ENCODE results near the gene ARHGAP4. TPM values are rescaled to one million over a fixed set of nuclear protein-coding genes. Genes with fewer than 3 reads are reported as not detected.

ARHGAP4 gene
- total and polyA plus RNA-seq, 11 donors, result 6.8 to 55.8 (median 12.9) TPM

DNA sequence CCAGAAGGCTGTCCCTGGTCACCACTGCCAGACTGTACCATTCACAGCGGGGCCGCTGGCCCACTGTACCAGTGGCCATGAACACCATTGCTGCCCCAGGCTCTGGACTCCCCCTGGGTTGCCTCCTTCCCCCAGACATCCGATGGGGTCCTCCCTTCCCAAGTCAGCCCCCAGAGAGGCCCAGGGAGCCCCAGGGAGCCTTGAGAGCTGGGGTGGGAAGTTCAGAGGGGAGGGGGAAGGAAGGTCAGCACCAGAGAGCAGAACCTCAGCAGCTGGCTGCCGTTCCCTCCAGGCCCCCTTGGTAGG lies 441 bp upstream of the ARHGAP4 start:
- 20 to 51% (median 37%) methylated on average over 1 to 4 of the region's 4 CpGs for WGBS, 4 donors
- peaks cover 0 to 20% (median 0%) of the 10 kb centered on the region in 9 donors for H3K27me3 ChIP-seq
- no peaks in the 10 kb centered on the region for H3K9me3 ChIP-seq
- peak overlapping the region; percentile 92 to 100 (median 96) for H3K27ac ChIP-seq
- peaks cover 0 to 71% (median 25%) of the 10 kb centered on the region in 12 donors for H3K4me1 ChIP-seq
- peaks cover 0 to 23% (median 4%) of the 10 kb centered on the region in 9 donors for H3K36me3 ChIP-seq
- ATAC-seq (no peak), DNase-seq (no peak)
- intact Hi-C loops (cut with DNase I), result loop anchor here in 4 of 10 donors (5.0 to 10.0 kb wide), 3 partner anchors 132 to 202 kb away; partner anchors contain the start of genes IDH3G (in 3 of the 4), SSR4 (in 3 of the 4), ABCD1 (in 1 of the 4) and BCAP31 (in 1 of the 4)
- TF ChIP-seq, protein P1, sequence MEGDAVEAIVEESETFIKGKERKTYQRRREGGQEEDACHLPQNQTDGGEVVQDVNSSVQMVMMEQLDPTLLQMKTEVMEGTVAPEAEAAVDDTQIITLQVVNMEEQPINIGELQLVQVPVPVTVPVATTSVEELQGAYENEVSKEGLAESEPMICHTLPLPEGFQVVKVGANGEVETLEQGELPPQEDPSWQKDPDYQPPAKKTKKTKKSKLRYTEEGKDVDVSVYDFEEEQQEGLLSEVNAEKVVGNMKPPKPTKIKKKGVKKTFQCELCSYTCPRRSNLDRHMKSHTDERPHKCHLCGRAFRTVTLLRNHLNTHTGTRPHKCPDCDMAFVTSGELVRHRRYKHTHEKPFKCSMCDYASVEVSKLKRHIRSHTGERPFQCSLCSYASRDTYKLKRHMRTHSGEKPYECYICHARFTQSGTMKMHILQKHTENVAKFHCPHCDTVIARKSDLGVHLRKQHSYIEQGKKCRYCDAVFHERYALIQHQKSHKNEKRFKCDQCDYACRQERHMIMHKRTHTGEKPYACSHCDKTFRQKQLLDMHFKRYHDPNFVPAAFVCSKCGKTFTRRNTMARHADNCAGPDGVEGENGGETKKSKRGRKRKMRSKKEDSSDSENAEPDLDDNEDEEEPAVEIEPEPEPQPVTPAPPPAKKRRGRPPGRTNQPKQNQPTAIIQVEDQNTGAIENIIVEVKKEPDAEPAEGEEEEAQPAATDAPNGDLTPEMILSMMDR (IDR thresholded peaks at IDR 0.05), result no peak
- no peak for TF ChIP-seq POLR2A (IDR thresholded peaks at IDR 0.05)
- H3K4me3 ChIP-seq, result peak overlapping the region in 10 of 12 donors; percentile 17 to 82 (median 51)

DNA sequence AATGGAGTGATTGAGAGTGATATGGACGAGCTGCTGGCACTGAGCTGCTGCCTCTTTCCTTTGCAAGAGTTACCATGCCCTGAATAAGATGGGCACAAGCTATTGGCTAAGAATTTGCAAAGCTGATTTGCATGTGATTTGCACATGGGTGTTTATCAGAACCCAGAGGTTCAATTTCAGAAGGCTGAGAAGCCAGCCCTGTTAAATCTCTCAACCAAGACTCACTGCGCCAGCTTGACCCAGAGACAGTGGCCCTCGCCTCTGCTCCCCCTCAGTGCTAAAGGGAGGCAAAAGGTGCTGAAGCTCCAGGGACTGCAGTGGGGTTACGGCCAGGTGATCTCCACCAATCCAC lies 701 bp downstream of the ARHGAP4 start:
- ATAC-seq, result no peak
- H3K27ac ChIP-seq, result peak overlapping the region; percentile 92 to 100 (median 96)
- DNase-seq, result no peak
- H3K27me3 ChIP-seq, result peaks cover 0 to 31% (median 0%) of the 10 kb centered on the region in 9 donors
- peaks cover 0 to 17% (median 0%) of the 10 kb centered on the region in 9 donors for H3K36me3 ChIP-seq
- peak overlapping the region in 10 of 12 donors; percentile 19 to 82 (median 44) for H3K4me3 ChIP-seq
- H3K9me3 ChIP-seq, result no peaks in the 10 kb centered on the region
- WGBS, 4 donors, result 88 to 94% (median 91%) methylated on average over 4 of the region's 4 CpGs
- intact Hi-C loops (cut with DNase I), result loop anchor here in 4 of 10 donors (5.0 to 10.0 kb wide), 3 partner anchors 131 to 201 kb away; partner anchors contain the start of genes IDH3G (in 3 of the 4), SSR4 (in 3 of the 4), ABCD1 (in 1 of the 4) and BCAP31 (in 1 of the 4)
- H3K4me1 ChIP-seq, result peaks cover 0 to 78% (median 29%) of the 10 kb centered on the region in 12 donors
- TF ChIP-seq, protein P1 (IDR thresholded peaks at IDR 0.05), result no peak
- no peak for TF ChIP-seq POLR2A (IDR thresholded peaks at IDR 0.05)

DNA sequence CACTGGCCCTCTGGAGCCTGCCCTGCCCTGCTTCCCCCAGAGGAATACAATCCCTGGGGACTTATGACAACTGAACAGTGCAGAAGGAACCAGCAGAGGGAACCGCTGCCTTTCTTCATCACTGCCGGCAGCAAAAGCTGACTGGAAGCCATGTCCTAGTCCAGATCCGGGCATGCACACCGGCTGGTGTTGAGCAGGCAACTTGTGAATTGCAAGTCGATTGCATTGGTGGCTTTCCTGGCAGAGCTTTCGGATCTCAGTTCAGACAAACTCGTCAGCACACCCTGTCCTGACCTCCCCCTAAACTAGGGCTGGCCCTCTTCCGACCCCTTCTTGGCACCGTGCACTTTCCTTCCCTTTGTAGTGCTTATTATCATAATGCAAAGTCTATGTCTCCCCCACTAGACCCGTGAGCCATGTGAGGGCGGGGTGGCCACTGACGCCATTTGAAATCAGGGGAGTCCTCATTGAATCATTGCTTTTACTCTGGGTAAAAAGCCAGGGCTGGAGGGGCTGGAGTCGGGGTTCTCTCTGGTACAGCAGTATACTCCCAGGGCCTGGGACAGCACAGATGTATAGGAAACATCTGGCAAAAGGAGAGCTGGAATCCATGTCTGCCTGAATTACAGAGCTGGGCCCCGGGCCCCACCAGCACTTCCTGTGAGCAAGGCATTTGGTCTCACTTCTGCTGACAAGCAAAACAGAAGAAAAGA lies 1.8 kb downstream of the ARHGAP4 start:
- peak overlapping the region in 11 of 12 donors; percentile 47 to 100 (median 96) for H3K27ac ChIP-seq
- peaks cover 0 to 41% (median 0%) of the 10 kb centered on the region in 9 donors for H3K27me3 ChIP-seq
- H3K4me1 ChIP-seq, result peaks cover 0 to 71% (median 28%) of the 10 kb centered on the region in 12 donors
- peaks cover 0 to 18% (median 0%) of the 10 kb centered on the region in 9 donors for H3K36me3 ChIP-seq
- no peak for TF ChIP-seq POLR2A (IDR thresholded peaks at IDR 0.05)
- TF ChIP-seq, protein P1 (IDR thresholded peaks at IDR 0.05), result peak in 9 of 12 donors; percentile 8 to 44 (median 22)
- DNase-seq, result peak in 2 of 5 donors; percentile 61 to 66
- WGBS, 4 donors, result 16 to 44% (median 30%) methylated on average over 14 of the region's 14 CpGs
- intact Hi-C loops (cut with DNase I), result loop anchor here in 3 of 10 donors (10.0 kb wide), 2 partner anchors 130 to 200 kb away; partner anchors contain the start of genes IDH3G (in 2 of the 3), SSR4 (in 2 of the 3), ABCD1 (in 1 of the 3) and BCAP31 (in 1 of the 3)
- H3K9me3 ChIP-seq, result no peaks in the 10 kb centered on the region
- peak in 2 of 4 donors; percentile 8 to 17 for ATAC-seq
- peak overlapping the region in 7 of 12 donors; percentile 3 to 82 (median 45) for H3K4me3 ChIP-seq

Measured in heart left ventricle (tissue), 16 donors.